NB4 (cell line): ENCODE results near the gene PTPN4.
A peak's percentile ranks its signal among the peaks of the same experiment; 100 is the strongest.

Experiments used
- DNase-seq: peaks from one replicate; pipeline ENCODE4 v3.0.0; 2010; ENCODE audit warnings: low read depth
- H3K4me3 ChIP-seq: one replicate; pipeline ENCODE4 v1.5.1; 2011; ENCODE audit warnings: mild to moderate bottlenecking, low read depth, low read length, moderate library complexity
- CTCF ChIP-seq: IDR thresholded peaks from one replicate; pipeline ENCODE4 v1.5.1; 2012; ENCODE audit warnings: low read depth, low read length
- MAX ChIP-seq: IDR thresholded peaks from 2 replicates; pipeline ENCODE4 v1.6.1; 2011; ENCODE audit warnings: low read depth, low read length
- MYC ChIP-seq: IDR thresholded peaks from 2 replicates; pipeline ENCODE4 v1.6.1; 2011; ENCODE audit warnings: low read depth, low read length
- POLR2A ChIP-seq: IDR thresholded peaks from 2 replicates; pipeline ENCODE4 v1.6.1; 2011; ENCODE audit warnings: mild to moderate bottlenecking; ENCODE audit not compliant: insufficient read length; ENCODE audit errors: extremely low read depth

PTPN4 gene

GRCh38 chr2:119819846-119820245 lies 60.1 kb downstream of the PTPN4 start:
- TF ChIP-seq MYC = no peak
- TF ChIP-seq POLR2A = no peak
- no peak for TF ChIP-seq MAX
- TF ChIP-seq CTCF = no peak
- no peak overlapping the region for H3K4me3 ChIP-seq
- DNase-seq = no peak

GRCh38 chr2:119820275-119820674 lies 60.6 kb downstream of the PTPN4 start:
- TF ChIP-seq MAX (no peak), MYC (no peak), POLR2A (no peak), CTCF (no peak)
- H3K4me3 ChIP-seq = no peak overlapping the region
- no peak for DNase-seq

- DNase-seq = no peak
- H3K4me3 ChIP-seq = no peak overlapping the region
- TF ChIP-seq MYC = no peak
- TF ChIP-seq MAX = no peak
- TF ChIP-seq CTCF = no peak
- no peak for TF ChIP-seq POLR2A
Observed at GRCh38 chr2:119821266-119821665, 61.5 kb downstream of the PTPN4 start.

- peak; percentile 73 for DNase-seq
- no peak overlapping the region for H3K4me3 ChIP-seq
- TF ChIP-seq MAX (peak; percentile 59), POLR2A (no peak), CTCF (peak; percentile 68), MYC (peak; percentile 59)
Observed at GRCh38 chr2:119823734-119824334, 64.1 kb downstream of the PTPN4 start.

- TF ChIP-seq CTCF (peak; percentile 84), MYC (no peak), POLR2A (no peak), MAX (no peak)
- peak; percentile 77 for DNase-seq
- no peak overlapping the region for H3K4me3 ChIP-seq
Observed at GRCh38 chr2:119826370-119826961, 66.7 kb downstream of the PTPN4 start.
